Activated CD8-positive, alpha-beta memory T cell treated with anti-CD3 and anti-CD28 coated beads, Interleukin-2, amount 50 U/mL, for 4 hours (primary cell): ENCODE data around the gene SIGLEC11.
"Not testable (repeated sequence)": the region's sequence is repeated elsewhere in the genome, so short reads cannot be mapped to it uniquely, and the experiment has no call there.

ENCODE experiments used
- DNase-seq: peaks from one replicate; pipeline ENCODE4 v3.0.0-alpha.2; 2020

SIGLEC11 gene

GRCh38 chr19:49978324-49978723 lies 17.4 kb upstream of the SIGLEC11 start:
- DNase-seq = no peak

GRCh38 chr19:49977881-49978280 lies 16.9 kb upstream of the SIGLEC11 start:
- DNase-seq = no peak

- DNase-seq = no peak
Measured at GRCh38 chr19:49977076-49977475, 16.1 kb upstream of the SIGLEC11 start.

GRCh38 chr19:49976496-49976895 lies 15.5 kb upstream of the SIGLEC11 start:
- no peak for DNase-seq

GRCh38 chr19:49975051-49975450 lies 14.1 kb upstream of the SIGLEC11 start:
- no peak for DNase-seq

GRCh38 chr19:49973987-49974386 lies 13.0 kb upstream of the SIGLEC11 start:
- no peak for DNase-seq

- DNase-seq = no peak
Measured at GRCh38 chr19:49972841-49973240, 11.9 kb upstream of the SIGLEC11 start.

GRCh38 chr19:49971991-49972411 lies 11.0 kb upstream of the SIGLEC11 start:
- no peak for DNase-seq

GRCh38 chr19:49969355-49969754 lies 8.4 kb upstream of the SIGLEC11 start:
- DNase-seq = not testable (repeated sequence)

GRCh38 chr19:49968279-49968922 lies 7.4 kb upstream of the SIGLEC11 start:
- DNase-seq = no peak

- not testable (repeated sequence) for DNase-seq
Measured at GRCh38 chr19:49959892-49960291, 1.1 kb downstream of the SIGLEC11 start.

GRCh38 chr19:49958596-49958995 lies 2.4 kb downstream of the SIGLEC11 start:
- not testable (repeated sequence) for DNase-seq

- DNase-seq = not testable (repeated sequence)
Measured at GRCh38 chr19:49958144-49958543, 2.8 kb downstream of the SIGLEC11 start.

- DNase-seq = no peak
Measured at GRCh38 chr19:49957262-49957915, 3.6 kb downstream of the SIGLEC11 start.

GRCh38 chr19:49956115-49956495 lies 4.9 kb downstream of the SIGLEC11 start:
- no peak for DNase-seq

GRCh38 chr19:49954933-49955332 lies 6.0 kb downstream of the SIGLEC11 start:
- DNase-seq = no peak

GRCh38 chr19:49954092-49954829 lies 6.7 kb downstream of the SIGLEC11 start:
- DNase-seq = no peak

- DNase-seq = no peak
Measured at GRCh38 chr19:49953416-49953815, 7.6 kb downstream of the SIGLEC11 start.

GRCh38 chr19:49952906-49953305 lies 8.1 kb downstream of the SIGLEC11 start:
- no peak for DNase-seq

GRCh38 chr19:49952479-49952836 lies 8.5 kb downstream of the SIGLEC11 start:
- DNase-seq = no peak

GRCh38 chr19:49951806-49952478 lies 9.0 kb downstream of the SIGLEC11 start:
- no peak for DNase-seq

- DNase-seq = no peak
Measured at GRCh38 chr19:49950956-49951526, 9.9 kb downstream of the SIGLEC11 start.

- no peak for DNase-seq
Measured at GRCh38 chr19:49950590-49950948, 10.4 kb downstream of the SIGLEC11 start.
